WTC11 (cell line): ENCODE data around the gene DPP10.

Experiments used
- FOXP1 ChIP-seq: sonication (generic); formaldehyde crosslinking; IDR thresholded peaks from 2 replicates; pipeline ENCODE4 v1.8.0; 2022; ENCODE audit warnings: missing genetic modification reagents, mild to moderate bottlenecking, moderate library complexity, borderline replicate concordance
- TEAD4 ChIP-seq: sonication (generic); formaldehyde crosslinking; IDR thresholded peaks from 2 replicates; pipeline ENCODE4 v1.8.0; 2022; ENCODE audit warnings: mild to moderate bottlenecking, missing genetic modification reagents
- ZNF232 ChIP-seq: sonication (generic); formaldehyde crosslinking; IDR thresholded peaks from 2 replicates; pipeline ENCODE4 v1.8.0; 2022; ENCODE audit warnings: mild to moderate bottlenecking, missing genetic modification reagents
- ZNF317 ChIP-seq: sonication (generic); formaldehyde crosslinking; IDR thresholded peaks from 2 replicates; pipeline ENCODE4 v1.8.1; 2023; ENCODE audit warnings: low read depth, mild to moderate bottlenecking, moderate library complexity, missing genetic modification reagents, borderline replicate concordance
- TF ChIP-seq, protein P1 (sequence below): fragments of 200-600 bp; IDR thresholded peaks from 2 replicates; pipeline ENCODE4 v1.8.0; 2022; ENCODE audit warnings: antibody characterized with exemption
- TF ChIP-seq, protein P2 (sequence below): sonication (generic); formaldehyde crosslinking; IDR thresholded peaks from 2 replicates; pipeline ENCODE4 v1.8.1; 2022; ENCODE audit warnings: mild to moderate bottlenecking, missing genetic modification reagents, moderate library complexity, borderline replicate concordance
- TF ChIP-seq, protein P3 (sequence below): sonication (generic); formaldehyde crosslinking; IDR thresholded peaks from 2 replicates; pipeline ENCODE4 v1.8.1; 2023; ENCODE audit warnings: mild to moderate bottlenecking, missing genetic modification reagents, moderate library complexity
- TF ChIP-seq, protein P4 (sequence below): sonication (generic); formaldehyde crosslinking; IDR thresholded peaks from 2 replicates; pipeline ENCODE4 v1.8.1; 2022; ENCODE audit warnings: low read depth, missing genetic modification reagents, borderline replicate concordance
- TF ChIP-seq, protein P5 (sequence below): fragments of 250-450 bp; sonication (Bioruptor Pico); IDR thresholded peaks from 2 replicates; pipeline ENCODE4 v1.9.0; 2021; ENCODE audit warnings: mild to moderate bottlenecking, borderline replicate concordance
- TF ChIP-seq, protein P6 (sequence below): sonication (generic); formaldehyde crosslinking; IDR thresholded peaks from 2 replicates; pipeline ENCODE4 v1.8.0; 2022; ENCODE audit warnings: mild to moderate bottlenecking, missing genetic modification reagents

DNA sequence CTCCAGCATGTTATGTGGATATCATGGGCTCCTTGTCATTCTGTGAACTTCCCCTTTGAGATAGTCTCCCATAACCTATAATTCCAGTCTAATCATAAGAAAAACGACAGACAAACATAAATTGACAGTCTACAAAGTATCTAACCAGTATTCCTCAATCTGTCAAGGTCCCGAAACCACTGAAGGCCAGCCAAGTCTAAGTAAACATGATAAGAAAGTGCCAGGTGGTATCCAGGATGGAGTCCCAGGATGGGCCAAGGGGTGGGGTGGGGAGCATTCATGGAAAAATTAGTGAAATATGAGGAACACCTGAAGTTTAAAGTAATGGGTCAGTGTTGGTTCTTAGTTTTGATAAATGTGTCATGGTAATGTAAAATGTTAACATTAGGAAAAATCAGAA lies 355.5 kb downstream of the DPP10 start:
- TF ChIP-seq, protein P1, sequence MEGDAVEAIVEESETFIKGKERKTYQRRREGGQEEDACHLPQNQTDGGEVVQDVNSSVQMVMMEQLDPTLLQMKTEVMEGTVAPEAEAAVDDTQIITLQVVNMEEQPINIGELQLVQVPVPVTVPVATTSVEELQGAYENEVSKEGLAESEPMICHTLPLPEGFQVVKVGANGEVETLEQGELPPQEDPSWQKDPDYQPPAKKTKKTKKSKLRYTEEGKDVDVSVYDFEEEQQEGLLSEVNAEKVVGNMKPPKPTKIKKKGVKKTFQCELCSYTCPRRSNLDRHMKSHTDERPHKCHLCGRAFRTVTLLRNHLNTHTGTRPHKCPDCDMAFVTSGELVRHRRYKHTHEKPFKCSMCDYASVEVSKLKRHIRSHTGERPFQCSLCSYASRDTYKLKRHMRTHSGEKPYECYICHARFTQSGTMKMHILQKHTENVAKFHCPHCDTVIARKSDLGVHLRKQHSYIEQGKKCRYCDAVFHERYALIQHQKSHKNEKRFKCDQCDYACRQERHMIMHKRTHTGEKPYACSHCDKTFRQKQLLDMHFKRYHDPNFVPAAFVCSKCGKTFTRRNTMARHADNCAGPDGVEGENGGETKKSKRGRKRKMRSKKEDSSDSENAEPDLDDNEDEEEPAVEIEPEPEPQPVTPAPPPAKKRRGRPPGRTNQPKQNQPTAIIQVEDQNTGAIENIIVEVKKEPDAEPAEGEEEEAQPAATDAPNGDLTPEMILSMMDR: no peak
- TF ChIP-seq ZNF317: no peak
- TF ChIP-seq, protein P2, sequence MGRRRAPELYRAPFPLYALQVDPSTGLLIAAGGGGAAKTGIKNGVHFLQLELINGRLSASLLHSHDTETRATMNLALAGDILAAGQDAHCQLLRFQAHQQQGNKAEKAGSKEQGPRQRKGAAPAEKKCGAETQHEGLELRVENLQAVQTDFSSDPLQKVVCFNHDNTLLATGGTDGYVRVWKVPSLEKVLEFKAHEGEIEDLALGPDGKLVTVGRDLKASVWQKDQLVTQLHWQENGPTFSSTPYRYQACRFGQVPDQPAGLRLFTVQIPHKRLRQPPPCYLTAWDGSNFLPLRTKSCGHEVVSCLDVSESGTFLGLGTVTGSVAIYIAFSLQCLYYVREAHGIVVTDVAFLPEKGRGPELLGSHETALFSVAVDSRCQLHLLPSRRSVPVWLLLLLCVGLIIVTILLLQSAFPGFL (CRISPR knock-in tag): no peak
- TF ChIP-seq, protein P3, sequence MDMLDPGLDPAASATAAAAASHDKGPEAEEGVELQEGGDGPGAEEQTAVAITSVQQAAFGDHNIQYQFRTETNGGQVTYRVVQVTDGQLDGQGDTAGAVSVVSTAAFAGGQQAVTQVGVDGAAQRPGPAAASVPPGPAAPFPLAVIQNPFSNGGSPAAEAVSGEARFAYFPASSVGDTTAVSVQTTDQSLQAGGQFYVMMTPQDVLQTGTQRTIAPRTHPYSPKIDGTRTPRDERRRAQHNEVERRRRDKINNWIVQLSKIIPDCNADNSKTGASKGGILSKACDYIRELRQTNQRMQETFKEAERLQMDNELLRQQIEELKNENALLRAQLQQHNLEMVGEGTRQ (CRISPR knock-in tag): no peak
- TF ChIP-seq, protein P4, sequence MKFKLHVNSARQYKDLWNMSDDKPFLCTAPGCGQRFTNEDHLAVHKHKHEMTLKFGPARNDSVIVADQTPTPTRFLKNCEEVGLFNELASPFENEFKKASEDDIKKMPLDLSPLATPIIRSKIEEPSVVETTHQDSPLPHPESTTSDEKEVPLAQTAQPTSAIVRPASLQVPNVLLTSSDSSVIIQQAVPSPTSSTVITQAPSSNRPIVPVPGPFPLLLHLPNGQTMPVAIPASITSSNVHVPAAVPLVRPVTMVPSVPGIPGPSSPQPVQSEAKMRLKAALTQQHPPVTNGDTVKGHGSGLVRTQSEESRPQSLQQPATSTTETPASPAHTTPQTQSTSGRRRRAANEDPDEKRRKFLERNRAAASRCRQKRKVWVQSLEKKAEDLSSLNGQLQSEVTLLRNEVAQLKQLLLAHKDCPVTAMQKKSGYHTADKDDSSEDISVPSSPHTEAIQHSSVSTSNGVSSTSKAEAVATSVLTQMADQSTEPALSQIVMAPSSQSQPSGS (CRISPR knock-in tag): no peak
- TF ChIP-seq FOXP1: no peak
- TF ChIP-seq ZNF232 (CRISPR knock-in tag): no peak
- TF ChIP-seq, protein P5, sequence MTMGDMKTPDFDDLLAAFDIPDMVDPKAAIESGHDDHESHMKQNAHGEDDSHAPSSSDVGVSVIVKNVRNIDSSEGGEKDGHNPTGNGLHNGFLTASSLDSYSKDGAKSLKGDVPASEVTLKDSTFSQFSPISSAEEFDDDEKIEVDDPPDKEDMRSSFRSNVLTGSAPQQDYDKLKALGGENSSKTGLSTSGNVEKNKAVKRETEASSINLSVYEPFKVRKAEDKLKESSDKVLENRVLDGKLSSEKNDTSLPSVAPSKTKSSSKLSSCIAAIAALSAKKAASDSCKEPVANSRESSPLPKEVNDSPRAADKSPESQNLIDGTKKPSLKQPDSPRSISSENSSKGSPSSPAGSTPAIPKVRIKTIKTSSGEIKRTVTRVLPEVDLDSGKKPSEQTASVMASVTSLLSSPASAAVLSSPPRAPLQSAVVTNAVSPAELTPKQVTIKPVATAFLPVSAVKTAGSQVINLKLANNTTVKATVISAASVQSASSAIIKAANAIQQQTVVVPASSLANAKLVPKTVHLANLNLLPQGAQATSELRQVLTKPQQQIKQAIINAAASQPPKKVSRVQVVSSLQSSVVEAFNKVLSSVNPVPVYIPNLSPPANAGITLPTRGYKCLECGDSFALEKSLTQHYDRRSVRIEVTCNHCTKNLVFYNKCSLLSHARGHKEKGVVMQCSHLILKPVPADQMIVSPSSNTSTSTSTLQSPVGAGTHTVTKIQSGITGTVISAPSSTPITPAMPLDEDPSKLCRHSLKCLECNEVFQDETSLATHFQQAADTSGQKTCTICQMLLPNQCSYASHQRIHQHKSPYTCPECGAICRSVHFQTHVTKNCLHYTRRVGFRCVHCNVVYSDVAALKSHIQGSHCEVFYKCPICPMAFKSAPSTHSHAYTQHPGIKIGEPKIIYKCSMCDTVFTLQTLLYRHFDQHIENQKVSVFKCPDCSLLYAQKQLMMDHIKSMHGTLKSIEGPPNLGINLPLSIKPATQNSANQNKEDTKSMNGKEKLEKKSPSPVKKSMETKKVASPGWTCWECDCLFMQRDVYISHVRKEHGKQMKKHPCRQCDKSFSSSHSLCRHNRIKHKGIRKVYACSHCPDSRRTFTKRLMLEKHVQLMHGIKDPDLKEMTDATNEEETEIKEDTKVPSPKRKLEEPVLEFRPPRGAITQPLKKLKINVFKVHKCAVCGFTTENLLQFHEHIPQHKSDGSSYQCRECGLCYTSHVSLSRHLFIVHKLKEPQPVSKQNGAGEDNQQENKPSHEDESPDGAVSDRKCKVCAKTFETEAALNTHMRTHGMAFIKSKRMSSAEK: no peak
- TF ChIP-seq TEAD4 (CRISPR knock-in tag): no peak
- TF ChIP-seq, protein P6, sequence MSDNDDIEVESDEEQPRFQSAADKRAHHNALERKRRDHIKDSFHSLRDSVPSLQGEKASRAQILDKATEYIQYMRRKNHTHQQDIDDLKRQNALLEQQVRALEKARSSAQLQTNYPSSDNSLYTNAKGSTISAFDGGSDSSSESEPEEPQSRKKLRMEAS (CRISPR knock-in tag): no peak
